ENCODE results near the gene UNC13A. TPM values are rescaled to one million over a fixed set of nuclear protein-coding genes. Genes with fewer than 3 reads are reported as not detected.

UNC13A gene
- total and polyA plus RNA-seq, 7 donors: under 0.01 to 0.83 (median 0.60) TPM

- Histone ChIP-seq H3K4me1 (peaks cover 0 to 6% (median 0%) of the 10 kb centered on the region in 4 donors), H3K4me3 (no peak overlapping the region), H3K36me3 (no peaks in the 10 kb centered on the region), H3K27me3 (peaks cover 14 to 53% (median 31%) of the 10 kb centered on the region in 3 donors), H3K27ac (no peak overlapping the region), H3K9me3 (peaks cover 0 to 8% (median 2%) of the 10 kb centered on the region in 4 donors)
- WGBS, 2 donors: 74 to 88% methylated on average over 7 of the region's 7 CpGs
- TF ChIP-seq POLR2AphosphoS5 (IDR thresholded peaks at IDR 0.05) (no peak), CTCF (IDR thresholded peaks at IDR 0.05) (no peak), EP300 (IDR thresholded peaks at IDR 0.05) (no peak), POLR2A (IDR thresholded peaks at IDR 0.05) (no peak)
- intact Hi-C loops (cut with DNase I): no loop called here
- no peak for DNase-seq
Measured at GRCh38 chr19:17618281-17618903, 69.8 kb downstream of the UNC13A start.

- DNase-seq: no peak
- peaks cover 0 to 8% (median 2%) of the 10 kb centered on the region in 4 donors for H3K9me3 ChIP-seq
- peaks cover 0 to 6% (median 0%) of the 10 kb centered on the region in 4 donors for H3K4me1 ChIP-seq
- no peak overlapping the region for H3K4me3 ChIP-seq
- intact Hi-C loops (cut with DNase I): no loop called here
- no peak overlapping the region for H3K27ac ChIP-seq
- H3K27me3 ChIP-seq: peaks cover 14 to 53% (median 31%) of the 10 kb centered on the region in 3 donors
- no peaks in the 10 kb centered on the region for H3K36me3 ChIP-seq
- 84 to 87% methylated on average over 7 of the region's 7 CpGs for WGBS, 2 donors
- TF ChIP-seq POLR2A (IDR thresholded peaks at IDR 0.05): no peak
- no peak for TF ChIP-seq EP300 (IDR thresholded peaks at IDR 0.05)
Measured at GRCh38 chr19:17617807-17618192, 70.4 kb downstream of the UNC13A start.

GRCh38 chr19:17616961-17617806, 71.0 kb downstream of the UNC13A start:
- Histone ChIP-seq H3K9me3 (peaks cover 0 to 6% (median 2%) of the 10 kb centered on the region in 4 donors), H3K4me1 (peaks cover 0 to 6% (median 0%) of the 10 kb centered on the region in 4 donors), H3K27ac (no peak overlapping the region), H3K4me3 (no peak overlapping the region), H3K27me3 (peaks cover 14 to 53% (median 31%) of the 10 kb centered on the region in 3 donors), H3K36me3 (no peaks in the 10 kb centered on the region)
- TF ChIP-seq CTCF (IDR thresholded peaks at IDR 0.05) (no peak), POLR2A (IDR thresholded peaks at IDR 0.05) (no peak), EP300 (IDR thresholded peaks at IDR 0.05) (no peak), POLR2AphosphoS5 (IDR thresholded peaks at IDR 0.05) (no peak)
- intact Hi-C loops (cut with DNase I): no loop called here
- WGBS, 2 donors: 55 to 65% methylated on average over 28 of the region's 28 CpGs
- no peak for DNase-seq

GRCh38 chr19:17616686-17616960, 71.5 kb downstream of the UNC13A start:
- peaks cover 0 to 3% (median under 1%) of the 10 kb centered on the region in 4 donors for H3K9me3 ChIP-seq
- WGBS, 2 donors: 12 to 22% methylated on average over 11 of the region's 11 CpGs
- no peak for DNase-seq
- intact Hi-C loops (cut with DNase I): no loop called here
- no peak overlapping the region for H3K27ac ChIP-seq
- H3K4me3 ChIP-seq: peak overlapping the region in 1 of 4 donors; percentile 7
- no peaks in the 10 kb centered on the region for H3K36me3 ChIP-seq
- TF ChIP-seq POLR2AphosphoS5 (IDR thresholded peaks at IDR 0.05) (no peak), CTCF (IDR thresholded peaks at IDR 0.05) (no peak), EP300 (IDR thresholded peaks at IDR 0.05) (no peak), POLR2A (IDR thresholded peaks at IDR 0.05) (no peak)
- peaks cover 14 to 53% (median 31%) of the 10 kb centered on the region in 3 donors for H3K27me3 ChIP-seq
- H3K4me1 ChIP-seq: peaks cover 0 to 6% (median 0%) of the 10 kb centered on the region in 4 donors

Data from sigmoid colon (tissue), 7 donors.